AG10803 (cell line): ENCODE results near the gene BAAT.
"Not testable (repeated sequence)": the region's sequence is repeated elsewhere in the genome, so short reads cannot be mapped to it uniquely, and the experiment has no call there.

Experiments used
- DNase-seq: peaks from one replicate; pipeline ENCODE4 v3.0.0; 2010; ENCODE audit warnings: low read depth
- H3K4me3 ChIP-seq: 2 replicates; pipeline ENCODE4 v1.5.1; 2011; ENCODE audit warnings: mild to moderate bottlenecking, low read length, control low read depth
- TF ChIP-seq, protein P1 (sequence below): conservative IDR thresholded peaks from 2 replicates; pipeline ENCODE4 v1.5.1; 2011; ENCODE audit warnings: mild to moderate bottlenecking, low read length, control low read depth, inconsistent platforms

BAAT gene

GRCh38 chr9:101341958-101342357, 42.8 kb downstream of the BAAT start:
- no peak for DNase-seq
- TF ChIP-seq, protein P1, sequence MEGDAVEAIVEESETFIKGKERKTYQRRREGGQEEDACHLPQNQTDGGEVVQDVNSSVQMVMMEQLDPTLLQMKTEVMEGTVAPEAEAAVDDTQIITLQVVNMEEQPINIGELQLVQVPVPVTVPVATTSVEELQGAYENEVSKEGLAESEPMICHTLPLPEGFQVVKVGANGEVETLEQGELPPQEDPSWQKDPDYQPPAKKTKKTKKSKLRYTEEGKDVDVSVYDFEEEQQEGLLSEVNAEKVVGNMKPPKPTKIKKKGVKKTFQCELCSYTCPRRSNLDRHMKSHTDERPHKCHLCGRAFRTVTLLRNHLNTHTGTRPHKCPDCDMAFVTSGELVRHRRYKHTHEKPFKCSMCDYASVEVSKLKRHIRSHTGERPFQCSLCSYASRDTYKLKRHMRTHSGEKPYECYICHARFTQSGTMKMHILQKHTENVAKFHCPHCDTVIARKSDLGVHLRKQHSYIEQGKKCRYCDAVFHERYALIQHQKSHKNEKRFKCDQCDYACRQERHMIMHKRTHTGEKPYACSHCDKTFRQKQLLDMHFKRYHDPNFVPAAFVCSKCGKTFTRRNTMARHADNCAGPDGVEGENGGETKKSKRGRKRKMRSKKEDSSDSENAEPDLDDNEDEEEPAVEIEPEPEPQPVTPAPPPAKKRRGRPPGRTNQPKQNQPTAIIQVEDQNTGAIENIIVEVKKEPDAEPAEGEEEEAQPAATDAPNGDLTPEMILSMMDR = no peak

GRCh38 chr9:101337237-101337636, 47.6 kb downstream of the BAAT start:
- no peak for DNase-seq
- H3K4me3 ChIP-seq = no peak overlapping the region
- TF ChIP-seq, protein P1 = no peak

More at GRCh38 chr9:101341958-101342357, 42.8 kb downstream of the BAAT start:
- no peak overlapping the region for H3K4me3 ChIP-seq

- H3K4me3 ChIP-seq = no peak overlapping the region
- TF ChIP-seq, protein P1 = no peak
- no peak for DNase-seq
Measured at GRCh38 chr9:101336091-101336490, 48.7 kb downstream of the BAAT start.

GRCh38 chr9:101333926-101334702, 50.7 kb downstream of the BAAT start:
- TF ChIP-seq, protein P1 = no peak
- no peak overlapping the region for H3K4me3 ChIP-seq
- no peak for DNase-seq

DNA sequence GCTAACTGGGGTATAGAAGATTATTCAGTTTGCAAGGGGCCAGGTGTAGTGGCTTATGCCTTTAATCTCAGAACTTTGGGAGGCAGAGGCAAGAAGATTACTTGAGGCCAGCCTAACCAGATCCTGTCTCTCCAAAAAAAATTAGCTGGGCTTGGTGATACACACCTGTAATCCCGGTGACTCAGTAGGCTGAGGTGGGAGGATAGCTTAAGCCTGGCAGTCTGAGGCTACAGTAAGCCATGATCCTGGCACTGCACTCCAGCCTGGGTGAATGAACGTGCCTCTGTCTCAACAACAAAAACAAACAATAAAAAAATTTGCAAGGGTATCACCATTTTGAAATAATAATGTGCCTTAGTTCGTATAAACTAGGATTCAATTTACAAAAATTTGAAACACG, 51.3 kb downstream of the BAAT start:
- TF ChIP-seq, protein P1 = no peak
- no peak overlapping the region for H3K4me3 ChIP-seq
- DNase-seq = no peak

- no peak overlapping the region for H3K4me3 ChIP-seq
- no peak for DNase-seq
- TF ChIP-seq, protein P1 = no peak
Measured at GRCh38 chr9:101332362-101332761, 52.4 kb downstream of the BAAT start.

GRCh38 chr9:101327422-101327909, 57.3 kb downstream of the BAAT start:
- not testable (repeated sequence) for H3K4me3 ChIP-seq, DNase-seq
